K562 (cell line): ENCODE data around the gene ATXN10. TPM values are rescaled to one million over a fixed set of nuclear protein-coding genes. Genes with fewer than 3 reads are reported as not detected.

Experiments
- ATAC-seq: fragments of 200-7000 bp; cut with Tn5 transposase; 3 replicates; pipeline ENCODE4 v1.9.1; 2020; ENCODE audit warnings: moderate library complexity
- BruUV-seq: library from RNA; stranded (reverse); fragments of 400-500 nt; replicated peaks from 2 replicates; lab custom pipeline; 2021; lab: Mats Ljungman, UMichigan
- CTCF ChIA-PET: fragments of 300-600 bp; formaldehyde crosslinking; extraction: SDS; loops from one replicate; lab custom pipeline; 2021; ENCODE audit warnings: low intra/inter-chr PET ratio; lab: Yijun Ruan, JAX
- POLR2A ChIA-PET: fragments of 300-600, 350-650 bp; sonication (Branson Sonifier 250); formaldehyde crosslinking; extraction: SDS; loops from one replicate; lab custom pipeline; 2021; ENCODE audit warnings: antibody characterized with exemption, inconsistent platforms; lab: Yijun Ruan, JAX
- DNase-seq, 4 experiments: peaks; one replicate each; pipeline versions ENCODE4 v3.0.0 to v3.0.0-alpha.2; 2011 to 2018; ENCODE audit warnings: low spot score in 3 of 4, mixed read lengths in 3 of 4; ENCODE audit errors: extremely low read depth in 1 of 4
- FAIRE-seq: peaks from 2 replicates; lab custom pipeline; 2011; peaks lifted over from hg19 to GRCh38; lab: Jason Lieb, UNC
- H2AFZ ChIP-seq: 2 replicates; pipeline ENCODE4 v1.6.0; 2011; ENCODE audit warnings: low read depth, low read length, control low read depth, inconsistent platforms
- H3K27ac ChIP-seq: fragments of 200-600 bp; 3 replicates; pipeline ENCODE4 v1.8.0; 2011; ENCODE audit warnings: low read depth, mild to moderate bottlenecking, control low read depth, inconsistent platforms, low read length, moderate library complexity, mixed read lengths; ENCODE audit errors: extremely low read depth
- H3K27me3 ChIP-seq, 2 experiments: fragments of 300-600 bp in 1 of 2; 2 replicates in 1 of 2; 3 replicates in 1 of 2; pipeline versions ENCODE4 v1.6.0 to v1.8.0; 2011; ENCODE audit warnings: inconsistent platforms in 2 of 2, low read length in 2 of 2, mild to moderate bottlenecking in 1 of 2, mixed read lengths in 1 of 2, moderate library complexity in 1 of 2; ENCODE audit not compliant: control insufficient read depth in 2 of 2, insufficient read depth in 2 of 2
- H3K36me3 ChIP-seq: fragments of 300-600 bp; 3 replicates; pipeline ENCODE4 v1.8.0; 2011; ENCODE audit warnings: mild to moderate bottlenecking, low read length, inconsistent platforms; ENCODE audit not compliant: control insufficient read depth, insufficient read depth
- H3K4me1 ChIP-seq, 2 experiments: fragments of 200-600 bp in 1 of 2; replicated peaks in 1 of 2; 2 replicates in 1 of 2; 3 replicates in 1 of 2; pipeline versions ENCODE4 v1.5.1 to v1.8.0; 2011; ENCODE audit warnings: inconsistent platforms in 2 of 2, low read length in 2 of 2, mild to moderate bottlenecking in 1 of 2, mixed read lengths in 1 of 2, moderate library complexity in 1 of 2; ENCODE audit not compliant: control insufficient read depth in 2 of 2, insufficient read depth in 2 of 2
- H3K4me2 ChIP-seq: 2 replicates; pipeline ENCODE4 v1.6.1; 2011; ENCODE audit warnings: low read length, control low read depth, inconsistent platforms, mixed read lengths; ENCODE audit not compliant: insufficient read depth
- H3K4me3 ChIP-seq: fragments of 200-600 bp; sonication (generic), shearing (Covaris generic); 2 replicates; pipeline ENCODE4 v1.5.1; 2016; ENCODE audit warnings: control low read depth, inconsistent platforms
- H3K79me2 ChIP-seq: fragments of 200-600 bp; 3 replicates; pipeline ENCODE4 v1.8.0; 2011; ENCODE audit warnings: low read length, inconsistent platforms; ENCODE audit not compliant: control insufficient read depth, insufficient read depth
- H3K9ac ChIP-seq, 2 experiments: 2 replicates each; pipeline versions ENCODE4 v1.6.0 to v1.6.1; 2011; ENCODE audit warnings: low read depth in 2 of 2, low read length in 2 of 2, control low read depth in 1 of 2, inconsistent platforms in 1 of 2, mild to moderate bottlenecking in 1 of 2, mixed read lengths in 1 of 2; ENCODE audit not compliant: insufficient read depth in 1 of 2
- H3K9me1 ChIP-seq: one replicate; pipeline ENCODE4 v1.6.0; 2011; ENCODE audit warnings: inconsistent platforms, mild to moderate bottlenecking, low read length, moderate library complexity; ENCODE audit not compliant: control insufficient read depth, insufficient read depth
- H3K9me3 ChIP-seq: replicated peaks from 2 replicates; pipeline ENCODE4 v1.5.1; 2011; ENCODE audit warnings: low read depth, low read length, inconsistent platforms; ENCODE audit not compliant: control insufficient read depth, insufficient read depth
- H4K20me1 ChIP-seq: replicated peaks from 2 replicates; pipeline ENCODE4 v1.6.1; 2011; ENCODE audit warnings: low read length, inconsistent platforms, mixed read lengths; ENCODE audit not compliant: control insufficient read depth, insufficient read depth
- CBFA2T3 ChIP-seq: fragments of 450-650 bp; IDR thresholded peaks from 2 replicates; pipeline ENCODE4 v1.6.1; 2017
- SAFB ChIP-seq: fragments of 200-400 bp; formaldehyde crosslinking; IDR thresholded peaks from 2 replicates; pipeline ENCODE4 v1.6.1; 2017; ENCODE audit warnings: low read depth, low read length, borderline replicate concordance
- SPI1 ChIP-seq: IDR thresholded peaks from 2 replicates; pipeline ENCODE4 v1.6.1; 2011; ENCODE audit warnings: low read depth, low read length, control low read depth, borderline replicate concordance
- XRCC5 ChIP-seq: fragments of 200-400 bp; formaldehyde crosslinking; IDR thresholded peaks from 2 replicates; pipeline ENCODE4 v1.6.1; 2017; ENCODE audit warnings: low read depth, mild to moderate bottlenecking, low read length
- WGBS: fragments of 100-300 bp; shearing (Covaris generic); methylation state at CpG from one replicate; pipeline ENCODE4 v1.1.6; 2016; ENCODE audit warnings: low coverage, mixed read lengths; ENCODE audit not compliant: insufficient coverage; ENCODE audit errors: missing lambda C conversion rate; 5-methylcytosine and 5-hydroxymethylcytosine counted together
- in situ Hi-C: fragments of 300-500 bp; cut with MboI; formaldehyde crosslinking; loops from 4 replicates; pipeline ENCODE4 v1.15.0; 2018; ENCODE audit warnings: inconsistent platforms, mixed read lengths
- intact Hi-C: fragments of 100-400 bp; cut with micrococcal nuclease; formaldehyde crosslinking; loops from 2 replicates; pipeline ENCODE4 v1.14.2; 2022
- polyA plus RNA-seq, 8 experiments: library from polyadenylated mRNA; depleted of rRNA in 4 of 8; stranded (reverse) in 5 of 8; unstranded in 3 of 8; fragments of >200 nt; fragmentation: Nextera tagmentation in 2 of 8; fragmentation: Illumina TruSeq in 1 of 8; extraction: Ambion mirVana in 2 of 8; extraction: Trizol in 1 of 8; gene quantifications; 2 replicates each; pipeline versions ENCODE4 v1.2.1 to v1.2.3, GENCODE V29; 2011 to 2014; ENCODE audit warnings: inconsistent platforms in 1 of 8, missing spikeins in 1 of 8
- total RNA-seq, 7 experiments: library from RNA; depleted of rRNA in 6 of 7; stranded (reverse); fragments of >200 nt in 6 of 7; fragmentation: Illumina TruSeq in 2 of 7; extraction: Trizol in 2 of 7; gene quantifications; 2 replicates each; pipeline versions ENCODE4 v1.2.1 to v1.2.3, GENCODE V29; 2011 to 2021; ENCODE audit warnings: low replicate concordance in 1 of 7
- TF ChIP-seq, protein P1 (sequence below): fragments of 450-650 bp; IDR thresholded peaks from one replicate; pipeline ENCODE4 v1.6.1; 2018; ENCODE audit warnings: mild to moderate bottlenecking, moderate library complexity; ENCODE audit not compliant: partially characterized antibody

ATXN10 gene
- total and polyA plus RNA-seq, 9 of the 15 experiments (the other 6 are each of a cell fraction or from before 2014, with no cell fraction given): 11.5 to 190 (median 33.6) TPM

DNA sequence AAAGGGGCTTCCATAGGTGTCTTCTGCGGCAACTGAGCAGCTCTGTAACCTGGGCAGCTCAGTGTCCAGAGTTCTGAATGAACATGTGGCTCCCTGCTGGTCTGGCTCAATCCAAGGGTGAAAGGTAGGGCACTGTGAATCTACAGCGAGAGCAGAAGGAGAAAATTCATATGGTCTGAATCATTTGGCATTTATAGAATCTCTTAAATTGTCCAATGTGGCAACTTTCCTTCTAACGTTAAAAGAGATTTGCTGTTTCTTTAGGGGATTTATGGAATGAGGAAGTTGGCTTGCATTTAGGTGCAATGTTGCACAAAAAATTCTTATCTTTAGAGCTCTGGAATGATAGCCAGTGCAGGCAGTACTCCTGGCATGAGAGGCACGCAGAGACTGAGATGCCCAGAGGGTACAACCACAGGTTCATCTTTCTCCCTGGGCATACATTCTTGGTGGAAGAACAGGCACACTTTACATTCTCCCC lies 17.0 kb downstream of the ATXN10 start:
- no peaks in the 10 kb centered on the region for H3K9me3 ChIP-seq
- H3K9me1 ChIP-seq: no peaks in the 10 kb centered on the region
- BruUV-seq: no TSS peak
- WGBS: 48% methylated on average over 4 of the region's 4 CpGs
- no peak overlapping the region for H3K9ac ChIP-seq
- H3K79me2 ChIP-seq: peaks cover 12% of the 10 kb centered on the region
- in situ Hi-C loops (no loop called here), intact Hi-C loops (no loop called here)
- no peak overlapping the region for H3K27ac ChIP-seq
- POLR2A ChIA-PET: interaction anchor here (0.6 kb wide), 1 partner anchor 206 kb away, joined by 3 read pairs; no protein-coding TSS in a partner anchor
- DNase-seq: no peak
- no peak overlapping the region for H2AFZ ChIP-seq
- H3K36me3 ChIP-seq: peaks cover 24% of the 10 kb centered on the region; the same call in 2 of the 3 replicates
- H3K4me3 ChIP-seq: no peak overlapping the region
- peaks cover 3 to 11% of the 10 kb centered on the region in 2 experiments; a peak in 3 of 5 replicates for H3K4me1 ChIP-seq
- no peak for ATAC-seq
- no peaks in the 10 kb centered on the region for H3K27me3 ChIP-seq
- H4K20me1 ChIP-seq: peaks cover 10% of the 10 kb centered on the region
- H3K4me2 ChIP-seq: no peak overlapping the region
- TF ChIP-seq, protein P1, sequence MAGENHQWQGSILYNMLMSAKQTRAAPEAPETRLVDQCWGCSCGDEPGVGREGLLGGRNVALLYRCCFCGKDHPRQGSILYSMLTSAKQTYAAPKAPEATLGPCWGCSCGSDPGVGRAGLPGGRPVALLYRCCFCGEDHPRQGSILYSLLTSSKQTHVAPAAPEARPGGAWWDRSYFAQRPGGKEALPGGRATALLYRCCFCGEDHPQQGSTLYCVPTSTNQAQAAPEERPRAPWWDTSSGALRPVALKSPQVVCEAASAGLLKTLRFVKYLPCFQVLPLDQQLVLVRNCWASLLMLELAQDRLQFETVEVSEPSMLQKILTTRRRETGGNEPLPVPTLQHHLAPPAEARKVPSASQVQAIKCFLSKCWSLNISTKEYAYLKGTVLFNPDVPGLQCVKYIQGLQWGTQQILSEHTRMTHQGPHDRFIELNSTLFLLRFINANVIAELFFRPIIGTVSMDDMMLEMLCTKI: no peak
- TF ChIP-seq SPI1: 0 out of 2 replicates have a peak, but pooled peaks have one; percentile 36
- no peak for TF ChIP-seq SAFB
- CTCF ChIA-PET: no interaction called here
- no peak for FAIRE-seq

DNA sequence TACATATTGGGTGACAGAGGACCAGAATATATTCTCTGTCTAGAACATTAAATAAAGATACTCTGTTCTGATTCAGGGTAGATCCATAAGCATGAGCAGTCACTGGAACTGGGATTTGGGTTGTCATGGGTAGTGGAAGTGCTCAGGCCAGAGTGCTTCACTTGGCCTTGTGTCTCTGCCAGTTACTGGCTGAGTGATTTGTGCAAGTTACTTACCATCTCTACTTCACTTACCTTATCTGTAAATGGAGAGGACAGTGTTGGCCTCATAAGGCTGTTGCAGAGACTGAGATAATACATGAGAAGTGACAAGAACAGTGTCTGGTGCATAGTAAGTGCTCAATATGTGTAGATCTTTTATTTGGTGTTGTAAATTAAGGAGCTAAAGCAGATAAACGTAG lies 17.6 kb downstream of the ATXN10 start:
- Histone ChIP-seq H3K4me2 (no peak overlapping the region), H3K27ac (no peak overlapping the region), H3K9me3 (no peaks in the 10 kb centered on the region), H4K20me1 (peaks cover 10% of the 10 kb centered on the region), H2AFZ (no peak overlapping the region), H3K4me1 (peaks cover 0 to 11% of the 10 kb centered on the region in 2 experiments; a peak in 2 of 5 replicates), H3K4me3 (no peak overlapping the region), H3K27me3 (no peaks in the 10 kb centered on the region), H3K9me1 (no peaks in the 10 kb centered on the region), H3K9ac (no peak overlapping the region), H3K79me2 (peaks cover 12% of the 10 kb centered on the region), H3K36me3 (peaks cover 26% of the 10 kb centered on the region; the same call in 2 of the 3 replicates)
- DNase-seq: peak in 1 of 4 experiments; percentile 17
- intact Hi-C loops (no loop called here), in situ Hi-C loops (no loop called here)
- ATAC-seq: peak; percentile 32; the same call in 2 of the 3 replicates
- POLR2A ChIA-PET: no interaction called here
- no TSS peak for BruUV-seq
- no peak for TF ChIP-seq XRCC5
- TF ChIP-seq CBFA2T3: peak; percentile 42; the same call in 1 of the 2 replicates
- CTCF ChIA-PET: no interaction called here
- FAIRE-seq: peak; percentile 15
- WGBS: 8% methylated on average over 1 of the region's 1 CpG
